Upper lobe of right lung (tissue), 1 donor: ENCODE measurements around the gene ZNF32. TPM values are rescaled to one million over a fixed set of nuclear protein-coding genes. Genes with fewer than 3 reads are reported as not detected.

Experiments
- ATAC-seq: fragments of 200-7000 bp; cut with Tn5 transposase; one replicate; pipeline ENCODE4 v1.9.1; 2020; ENCODE audit warnings: mild to moderate bottlenecking, moderate library complexity
- DNase-seq: peaks from one replicate; pipeline ENCODE4 v3.0.0-alpha.2; 2020
- H3K27ac ChIP-seq: fragments of 200-600 bp; one replicate; pipeline ENCODE4 v1.8.0; 2022
- H3K27me3 ChIP-seq: fragments of 200-600 bp; one replicate; pipeline ENCODE4 v1.8.0; 2022; ENCODE audit warnings: mild to moderate bottlenecking
- H3K36me3 ChIP-seq: fragments of 200-600 bp; one replicate; pipeline ENCODE4 v1.8.0; 2022
- H3K4me1 ChIP-seq: fragments of 200-600 bp; one replicate; pipeline ENCODE4 v1.8.0; 2022
- H3K4me3 ChIP-seq: fragments of 200-600 bp; one replicate; pipeline ENCODE4 v1.8.0; 2022; ENCODE audit warnings: mild to moderate bottlenecking
- H3K9me3 ChIP-seq: fragments of 200-600 bp; one replicate; pipeline ENCODE4 v1.8.0; 2022
- intact Hi-C: fragments of 100-400 bp; cut with DNase I; formaldehyde crosslinking; loops from one replicate; pipeline ENCODE4 v1.11.0; 2022
- total RNA-seq: library from RNA; stranded (reverse); fragmentation: NEBNext Ultra II Directional; extraction: Animal tissue kit (Norgen Biotek cat#: 25700); gene quantifications from one replicate; pipeline ENCODE4 v1.2.1, GENCODE V29; 2021
- TF ChIP-seq, protein P1 (sequence below): fragments of 200-600 bp; IDR thresholded peaks from one replicate; pipeline ENCODE4 v1.8.0; 2022; ENCODE audit warnings: antibody characterized with exemption
- donor health status: DM: no; HTN: yes; CAD: no; lungs with severe emphysema.

ZNF32 gene
- total RNA-seq, 1 donor from 2014 or later: 32.3 TPM

DNA sequence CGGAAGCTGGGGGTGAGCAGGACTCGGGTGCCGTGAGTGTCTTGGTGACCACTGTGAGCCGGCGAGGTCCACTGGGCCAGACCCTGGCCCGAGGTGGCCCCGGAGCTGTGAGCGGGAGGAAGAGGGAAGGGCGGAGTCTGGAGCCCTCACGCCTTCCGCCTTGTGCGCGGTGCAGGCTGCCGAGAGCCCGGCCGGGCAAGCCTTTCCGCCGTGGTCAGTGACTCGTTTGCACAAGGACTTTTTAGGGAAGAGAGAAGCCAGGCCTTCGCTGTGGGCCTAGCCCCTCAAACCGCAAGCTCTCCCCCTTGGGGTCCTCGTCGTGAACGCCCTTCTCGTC, 40.9 kb upstream of the ZNF32 start:
- Histone ChIP-seq H3K27ac (peak overlapping the region; percentile 89), H3K36me3 (no peaks in the 10 kb centered on the region), H3K4me3 (peak overlapping the region; percentile 67), H3K4me1 (peaks cover 6% of the 10 kb centered on the region), H3K27me3 (no peaks in the 10 kb centered on the region), H3K9me3 (no peaks in the 10 kb centered on the region)
- DNase-seq: peak; percentile 87
- intact Hi-C loops: no loop called here
- ATAC-seq: peak; percentile 80
- TF ChIP-seq, protein P1, sequence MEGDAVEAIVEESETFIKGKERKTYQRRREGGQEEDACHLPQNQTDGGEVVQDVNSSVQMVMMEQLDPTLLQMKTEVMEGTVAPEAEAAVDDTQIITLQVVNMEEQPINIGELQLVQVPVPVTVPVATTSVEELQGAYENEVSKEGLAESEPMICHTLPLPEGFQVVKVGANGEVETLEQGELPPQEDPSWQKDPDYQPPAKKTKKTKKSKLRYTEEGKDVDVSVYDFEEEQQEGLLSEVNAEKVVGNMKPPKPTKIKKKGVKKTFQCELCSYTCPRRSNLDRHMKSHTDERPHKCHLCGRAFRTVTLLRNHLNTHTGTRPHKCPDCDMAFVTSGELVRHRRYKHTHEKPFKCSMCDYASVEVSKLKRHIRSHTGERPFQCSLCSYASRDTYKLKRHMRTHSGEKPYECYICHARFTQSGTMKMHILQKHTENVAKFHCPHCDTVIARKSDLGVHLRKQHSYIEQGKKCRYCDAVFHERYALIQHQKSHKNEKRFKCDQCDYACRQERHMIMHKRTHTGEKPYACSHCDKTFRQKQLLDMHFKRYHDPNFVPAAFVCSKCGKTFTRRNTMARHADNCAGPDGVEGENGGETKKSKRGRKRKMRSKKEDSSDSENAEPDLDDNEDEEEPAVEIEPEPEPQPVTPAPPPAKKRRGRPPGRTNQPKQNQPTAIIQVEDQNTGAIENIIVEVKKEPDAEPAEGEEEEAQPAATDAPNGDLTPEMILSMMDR: no peak

DNA sequence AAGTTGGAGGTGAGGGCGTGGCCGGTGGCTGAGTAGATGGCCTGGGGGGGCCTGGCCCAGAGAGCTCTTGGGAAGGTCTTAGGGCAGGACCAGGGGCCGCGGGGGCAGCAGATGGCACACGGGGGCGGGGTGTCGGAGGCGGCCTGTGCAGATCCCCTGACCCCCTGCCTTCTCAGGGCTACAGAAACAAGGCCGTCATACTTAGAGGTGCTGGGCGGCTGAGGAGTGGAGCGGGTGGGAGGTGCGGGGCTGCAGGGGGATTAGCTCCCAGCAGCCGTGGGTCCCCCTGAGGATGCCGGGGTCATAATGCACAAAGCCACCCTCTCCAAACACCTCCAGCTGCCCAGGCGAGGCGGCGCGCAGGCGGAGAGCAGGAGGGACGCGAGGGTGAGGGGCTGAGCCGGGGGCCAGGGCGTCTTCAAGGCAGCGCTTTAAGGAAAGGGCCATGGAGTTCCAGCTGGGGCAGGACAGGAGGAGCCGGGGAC, 40.4 kb upstream of the ZNF32 start:
- Histone ChIP-seq H3K27ac (no peak overlapping the region), H3K36me3 (no peaks in the 10 kb centered on the region), H3K4me1 (peaks cover 6% of the 10 kb centered on the region), H3K9me3 (no peaks in the 10 kb centered on the region), H3K4me3 (peak overlapping the region; percentile 67), H3K27me3 (no peaks in the 10 kb centered on the region)
- ATAC-seq: no peak
- TF ChIP-seq, protein P1: no peak
- intact Hi-C loops: no loop called here
- peak; percentile 54 for DNase-seq

- Histone ChIP-seq H3K27ac (no peak overlapping the region), H3K27me3 (no peaks in the 10 kb centered on the region), H3K9me3 (no peaks in the 10 kb centered on the region), H3K4me1 (peaks cover 6% of the 10 kb centered on the region), H3K36me3 (no peaks in the 10 kb centered on the region), H3K4me3 (no peak overlapping the region)
- ATAC-seq: no peak
- TF ChIP-seq, protein P1: no peak
- no peak for DNase-seq
- intact Hi-C loops: no loop called here
These were observed 39.7 kb upstream of the ZNF32 start for GRCh38 chr10:43688348-43688892.

DNA sequence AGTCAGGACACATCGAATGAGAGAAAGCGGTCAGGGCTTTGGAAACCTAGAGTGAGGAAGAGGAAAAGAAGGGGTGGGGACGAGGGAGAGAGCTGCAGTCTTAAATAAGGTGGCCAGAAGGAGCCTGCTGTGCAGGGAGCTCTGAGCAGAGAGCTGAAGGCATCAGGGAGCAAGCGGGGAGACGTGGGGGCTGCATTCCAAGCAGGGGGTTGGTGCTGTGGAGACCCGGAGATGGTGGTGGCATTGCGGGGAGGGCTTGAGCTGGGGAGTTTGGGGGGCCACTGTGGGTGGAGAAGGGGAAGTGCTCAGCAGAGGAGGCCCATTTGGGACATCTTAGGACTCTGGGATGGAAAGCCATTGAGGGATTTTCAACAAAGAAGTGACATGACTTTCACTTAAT, 38.7 kb upstream of the ZNF32 start:
- Histone ChIP-seq H3K4me1 (peaks cover 6% of the 10 kb centered on the region), H3K4me3 (no peak overlapping the region), H3K27ac (no peak overlapping the region), H3K36me3 (no peaks in the 10 kb centered on the region), H3K9me3 (no peaks in the 10 kb centered on the region), H3K27me3 (no peaks in the 10 kb centered on the region)
- ATAC-seq (no peak), DNase-seq (no peak)
- TF ChIP-seq, protein P1: no peak
- intact Hi-C loops: no loop called here

GRCh38 chr10:43686414-43686813, 37.7 kb upstream of the ZNF32 start:
- ATAC-seq (no peak), DNase-seq (no peak)
- no peak overlapping the region for H3K27ac ChIP-seq
- no peaks in the 10 kb centered on the region for H3K27me3 ChIP-seq
- TF ChIP-seq, protein P1: no peak
- intact Hi-C loops: no loop called here
- peaks cover 6% of the 10 kb centered on the region for H3K4me1 ChIP-seq
- no peaks in the 10 kb centered on the region for H3K9me3 ChIP-seq
- H3K4me3 ChIP-seq: no peak overlapping the region
- no peaks in the 10 kb centered on the region for H3K36me3 ChIP-seq

DNA sequence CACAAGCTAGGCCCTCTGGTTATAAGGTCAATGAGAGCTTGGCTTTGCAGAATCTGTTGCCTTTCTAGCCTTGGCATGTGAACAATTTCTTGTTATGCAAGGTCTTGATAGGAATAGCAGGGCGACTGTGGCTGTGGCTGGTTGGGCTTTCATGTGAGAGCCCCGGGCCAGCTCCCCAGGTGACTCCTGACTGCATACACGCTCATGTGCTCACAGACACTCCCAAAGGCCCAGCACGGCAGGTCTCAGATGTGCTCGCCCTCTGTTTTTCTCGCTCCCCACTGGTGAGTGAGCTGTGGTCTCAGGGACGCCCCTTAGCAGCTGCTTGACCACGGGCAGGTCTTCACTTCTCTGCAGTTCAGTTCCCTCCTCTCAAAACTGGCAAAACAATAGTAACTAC, 37.1 kb upstream of the ZNF32 start:
- TF ChIP-seq, protein P1: no peak
- no peak for DNase-seq
- intact Hi-C loops: no loop called here

More for the DNA sequence above, 37.1 kb upstream of the ZNF32 start:
- H3K27me3 ChIP-seq: no peaks in the 10 kb centered on the region
- no peak overlapping the region for H3K27ac ChIP-seq
- no peak overlapping the region for H3K4me3 ChIP-seq
- no peaks in the 10 kb centered on the region for H3K9me3 ChIP-seq
- H3K4me1 ChIP-seq: peaks cover 5% of the 10 kb centered on the region
- H3K36me3 ChIP-seq: no peaks in the 10 kb centered on the region
- ATAC-seq: no peak
